ENCODE data around the gene CPT1B.
"Not testable (repeated sequence)": the region's sequence is repeated elsewhere in the genome, so short reads cannot be mapped to it uniquely, and the experiment has no call there.

CPT1B gene
- total RNA-seq: 1.4 to 3.5 (median 2.5) reads per million in 3 experiments

DNA sequence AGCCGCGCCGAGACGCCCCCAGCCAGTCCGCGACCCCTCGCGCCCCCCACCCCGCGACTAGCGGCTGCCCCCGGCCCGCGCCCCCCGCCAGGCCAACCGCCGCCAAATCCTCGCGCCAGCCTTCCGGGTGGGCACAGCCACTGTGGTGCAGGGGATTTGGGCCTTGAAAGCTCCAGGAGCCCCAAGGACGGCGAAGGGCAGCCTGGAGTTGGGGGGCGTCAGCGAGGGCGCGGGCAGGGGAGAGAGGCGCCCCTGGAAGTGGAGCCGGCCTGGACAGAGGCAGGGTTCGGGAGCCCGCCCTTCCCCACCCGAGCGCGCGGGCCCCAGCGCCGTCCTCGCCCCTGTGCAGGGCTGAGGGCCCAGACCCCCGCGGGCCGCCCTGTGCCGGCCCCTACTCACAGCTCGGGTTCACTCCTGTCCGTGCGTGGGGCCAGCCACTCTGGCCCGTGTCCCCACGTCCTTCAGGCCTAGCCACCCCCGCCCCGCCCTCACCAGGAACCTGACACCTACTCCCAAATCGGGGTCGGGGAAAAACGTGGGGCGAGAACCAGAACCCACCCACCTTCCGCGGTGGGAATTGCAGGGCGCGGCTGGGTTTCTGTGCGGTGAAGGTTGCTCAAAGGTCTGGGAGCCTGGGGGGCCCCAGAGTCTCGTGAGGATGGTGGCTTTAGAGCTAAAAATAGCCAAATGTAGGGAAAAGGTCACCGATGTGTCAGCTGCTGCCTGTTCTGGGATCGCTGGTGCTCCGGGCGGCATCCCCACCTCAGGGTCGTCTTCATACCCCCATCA is at the start of gene CPT1B:
CPT1B (minus strand) TSS at position 441 of the 789 bp plus-strand sequence. CDS start 512 bp downstream, outside the sequence.
- no peak for DNase-seq

DNA sequence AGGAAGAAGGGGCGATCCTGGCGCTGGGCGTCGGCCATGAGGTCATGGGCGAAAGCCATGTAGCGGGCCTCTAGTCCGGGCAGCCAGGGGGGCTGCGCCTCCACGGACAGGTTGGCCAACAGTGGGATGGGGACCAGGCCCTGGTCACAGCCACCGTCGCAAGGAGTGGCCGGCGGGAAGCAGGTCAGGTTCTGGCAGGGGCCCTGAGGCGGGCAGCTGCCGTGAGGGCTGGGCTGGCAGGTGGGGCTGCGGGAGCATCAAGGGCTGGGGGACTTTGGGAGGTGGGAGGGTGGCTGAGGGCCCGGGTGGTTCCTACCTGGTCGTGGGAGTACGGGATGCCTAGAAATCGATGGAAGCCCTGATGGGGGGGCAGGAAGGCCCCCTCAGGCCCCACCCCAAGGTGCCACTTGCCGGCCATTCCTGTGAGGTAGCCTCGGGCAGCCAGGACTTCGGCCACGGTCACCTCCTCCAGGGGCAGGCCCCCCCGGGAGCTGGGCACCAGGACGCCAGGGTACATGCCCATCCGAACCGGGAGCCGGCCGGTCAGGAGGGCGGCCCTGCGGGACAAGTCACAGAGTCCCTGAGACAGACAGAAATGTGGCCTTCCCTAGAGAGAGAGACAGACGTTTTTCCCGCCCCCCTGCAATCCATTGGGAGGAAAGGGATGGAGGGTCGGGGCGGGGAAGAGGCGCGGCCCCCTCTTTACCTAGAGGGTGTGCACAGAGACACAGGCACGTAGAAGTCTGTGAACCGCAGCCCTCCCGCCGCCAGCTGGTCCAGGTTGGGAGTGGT is 48.8 kb upstream of the CPT1B start:
- DNase-seq: no peak

- DNase-seq: no peak
Observed at GRCh38 chr22:50626314-50626849, 48.2 kb upstream of the CPT1B start.

GRCh38 chr22:50625568-50626313 is 47.5 kb upstream of the CPT1B start:
- DNase-seq: no peak

DNA sequence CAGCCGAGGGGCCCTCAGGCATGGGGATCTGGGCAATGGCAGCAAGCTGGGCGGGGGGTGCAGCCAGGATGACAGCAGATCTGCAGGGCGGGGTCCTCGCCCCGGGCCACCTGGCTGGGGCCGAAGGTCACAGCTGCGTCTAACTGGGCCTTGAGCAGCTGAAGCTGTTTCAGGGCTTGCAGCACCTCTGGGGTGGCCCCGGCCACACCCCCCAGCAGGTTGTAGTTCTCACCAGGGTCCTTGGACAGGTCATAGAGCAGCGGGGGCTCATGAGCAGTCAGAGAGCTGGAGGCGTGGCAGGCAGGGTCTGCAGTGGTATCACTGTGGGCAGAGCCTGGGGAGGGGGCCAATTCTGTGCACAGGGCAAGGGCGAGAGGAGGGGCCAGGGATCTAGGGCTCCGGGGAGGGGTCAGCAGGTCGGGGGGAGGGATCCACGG is 46.9 kb upstream of the CPT1B start:
- no peak for DNase-seq

- DNase-seq: no peak
Observed at GRCh38 chr22:50624347-50625130, 46.3 kb upstream of the CPT1B start.

- DNase-seq: no peak
Observed at GRCh38 chr22:50622723-50623327, 44.6 kb upstream of the CPT1B start.

DNA sequence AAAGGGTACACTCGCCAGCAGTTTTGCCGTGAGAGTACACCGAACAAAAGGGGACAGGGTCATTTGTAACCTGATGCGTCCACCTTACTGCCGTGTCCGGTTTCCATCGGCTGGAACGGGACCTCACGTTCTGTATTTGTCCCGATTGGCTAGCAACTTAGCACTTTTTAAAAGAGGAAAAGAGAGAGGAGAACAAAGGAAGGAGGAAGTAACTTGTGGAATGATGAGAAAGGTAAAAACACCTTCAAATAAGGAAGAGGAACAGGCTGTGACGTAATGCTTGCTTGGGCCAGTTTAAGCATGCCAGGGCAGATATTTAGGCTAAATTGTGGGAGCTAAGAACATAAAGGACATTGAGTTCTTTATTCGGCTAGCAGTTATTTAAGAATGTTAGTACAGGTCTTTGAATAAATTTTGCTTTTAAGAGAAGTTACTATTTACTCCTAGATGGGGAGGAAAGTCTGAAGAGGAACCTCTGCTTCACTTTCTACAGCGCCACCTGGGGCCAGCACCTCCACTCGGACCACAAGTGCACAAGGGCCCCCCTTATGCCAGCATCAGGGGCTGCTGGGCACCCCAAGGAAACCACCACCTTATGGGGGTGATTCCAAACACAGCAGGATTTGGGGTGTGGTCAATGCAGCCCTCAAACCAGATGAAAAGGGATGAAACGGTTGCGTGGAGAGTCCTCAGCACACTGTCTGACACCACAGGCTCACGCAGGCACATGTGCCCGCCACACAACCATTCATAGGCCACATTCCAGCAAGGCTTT is 43.9 kb upstream of the CPT1B start:
- DNase-seq: peak; percentile 20

DNA sequence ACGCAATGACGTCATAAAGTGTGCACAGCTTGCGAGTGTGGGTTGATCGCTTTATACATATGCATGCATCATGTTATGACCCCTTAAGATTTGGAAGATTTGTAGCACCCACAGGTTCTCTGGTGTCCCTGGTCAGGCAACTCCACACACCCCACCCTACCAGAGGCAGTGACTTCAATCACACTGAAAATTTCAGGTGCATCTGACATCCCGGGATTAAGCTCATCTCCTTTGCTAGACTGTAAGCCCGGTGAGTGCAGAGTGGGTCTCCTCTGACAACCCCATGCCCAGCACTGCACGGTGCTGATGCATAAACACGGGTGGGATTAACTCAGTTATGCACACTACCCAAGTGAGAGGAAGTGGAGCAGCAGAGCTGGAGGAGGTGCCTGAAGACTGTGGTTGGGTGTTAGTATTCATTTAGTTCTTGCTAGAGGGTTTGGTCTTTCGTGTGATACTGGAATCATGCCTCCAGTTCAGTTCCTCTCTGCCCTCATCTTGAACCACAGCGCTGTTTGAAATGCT is 43.2 kb upstream of the CPT1B start:
- peak; percentile 66 for DNase-seq

GRCh38 chr22:50620593-50621355 is 42.5 kb upstream of the CPT1B start:
- DNase-seq: peak; percentile 81

GRCh38 chr22:50614296-50614695 is 36.1 kb upstream of the CPT1B start:
- DNase-seq: not testable (repeated sequence)

DNA sequence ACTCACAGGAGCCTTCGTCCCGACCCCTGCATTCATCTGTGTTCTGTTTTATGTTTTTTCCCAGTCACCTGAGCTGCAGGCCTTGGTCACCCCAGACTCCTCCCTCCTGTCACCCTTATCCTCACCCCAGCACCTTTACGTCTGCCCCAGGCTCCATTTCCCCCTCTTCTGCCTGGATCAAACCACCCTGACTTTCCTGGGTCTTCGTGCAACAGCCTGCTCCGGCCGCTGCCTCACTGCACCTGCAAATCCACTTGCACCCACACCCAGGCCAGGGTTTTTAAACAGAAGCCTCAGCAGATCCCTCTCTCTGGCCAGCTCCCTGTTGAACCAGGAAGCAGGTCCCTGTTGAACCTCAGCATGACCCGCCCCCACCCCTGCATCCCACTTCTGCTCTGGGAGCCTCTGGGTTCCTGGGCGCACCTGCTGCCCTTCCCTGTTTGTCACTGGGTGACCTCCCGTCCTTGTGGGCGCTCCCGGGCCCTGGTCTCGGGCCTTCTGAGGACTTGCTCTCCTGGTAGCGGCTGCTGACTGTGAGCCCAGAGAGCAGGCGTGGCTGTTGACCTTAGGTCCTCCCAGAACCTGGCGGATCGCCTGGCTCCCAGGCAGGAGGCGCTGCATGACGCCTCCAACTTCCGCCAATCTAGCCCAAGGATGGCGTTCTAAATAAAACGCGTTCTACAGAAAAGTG is 35.2 kb upstream of the CPT1B start:
- DNase-seq: no peak

- no peak for DNase-seq
Observed at GRCh38 chr22:50612528-50613221, 34.4 kb upstream of the CPT1B start.

- no peak for DNase-seq
Observed at GRCh38 chr22:50612168-50612527, 33.9 kb upstream of the CPT1B start.

DNA sequence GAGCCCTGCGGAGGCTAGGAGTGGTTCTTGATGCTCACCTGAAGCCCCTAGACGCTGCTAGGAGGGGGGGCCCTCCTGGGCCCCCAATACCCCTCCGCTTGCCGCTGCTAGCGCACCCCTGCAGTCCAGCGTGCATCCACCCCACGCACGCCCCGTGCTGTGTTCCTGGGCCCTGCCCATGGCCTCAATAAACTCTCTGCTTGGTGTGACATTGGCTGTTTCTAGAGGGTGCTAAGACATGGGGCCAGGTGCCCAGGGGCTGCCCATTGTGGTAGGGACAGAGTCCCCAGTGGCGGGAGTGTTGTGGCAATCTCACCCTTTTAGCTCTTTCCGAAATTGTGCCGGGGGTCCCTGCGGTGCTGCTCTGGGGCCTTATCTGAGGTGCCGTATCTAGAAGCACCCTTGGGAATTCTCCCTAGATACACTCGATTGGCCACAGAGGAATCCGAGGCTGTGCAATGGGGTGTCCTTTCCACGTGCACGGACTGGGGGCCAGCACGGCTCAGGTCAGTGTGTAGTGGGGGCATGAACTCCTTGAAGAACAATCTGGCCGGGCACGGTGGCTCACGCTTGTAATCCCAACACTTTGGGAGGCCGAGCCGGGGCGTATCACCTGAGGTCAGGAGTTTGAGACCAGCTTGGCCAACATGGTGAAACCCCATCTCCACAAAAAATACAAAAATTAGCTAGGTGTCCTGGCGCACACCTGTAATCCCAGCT is 33.3 kb upstream of the CPT1B start:
- no peak for DNase-seq

DNA sequence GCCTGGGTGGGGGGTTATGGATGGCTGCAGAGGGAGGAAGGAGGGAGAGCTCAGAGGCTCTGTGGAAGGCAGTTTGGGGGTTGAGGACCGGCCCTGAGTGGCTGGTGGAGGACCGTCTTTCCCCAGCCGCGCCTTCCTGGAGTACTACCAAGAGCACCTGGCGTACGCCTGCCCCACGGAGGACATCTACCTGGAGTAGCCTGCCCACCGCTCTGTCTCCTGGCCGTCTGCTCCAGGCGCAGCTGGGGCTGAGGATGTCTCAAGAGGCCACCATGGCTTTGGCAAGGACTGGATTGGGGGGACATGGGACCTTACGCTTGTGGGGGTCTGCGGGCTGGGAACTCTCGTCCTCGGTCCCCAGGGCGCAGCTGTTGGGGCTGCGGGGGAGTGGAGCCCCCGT is 32.4 kb upstream of the CPT1B start:
- no peak for DNase-seq

DNA sequence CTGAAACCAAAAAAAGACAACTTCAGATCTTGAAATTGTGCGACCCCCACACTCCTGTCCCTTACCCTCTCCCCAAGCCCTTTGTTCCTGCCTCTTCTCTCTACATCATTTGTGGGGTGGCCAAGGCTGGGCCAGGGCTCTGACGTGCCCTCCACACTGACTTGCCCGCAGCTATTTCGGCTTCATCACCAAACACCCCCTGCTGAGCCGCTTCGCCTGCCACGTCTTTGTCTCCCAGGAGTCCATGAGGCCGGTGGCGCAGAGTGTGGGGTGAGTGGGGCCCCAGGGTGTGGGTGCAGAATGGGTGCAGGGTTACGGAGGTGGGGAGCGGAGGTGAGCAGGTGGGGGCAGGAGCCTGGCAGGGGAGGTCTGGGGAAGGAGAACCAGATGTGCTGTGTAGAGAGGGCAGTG is 31.8 kb upstream of the CPT1B start:
- DNase-seq: no peak

GRCh38 chr22:50609599-50609998 is 31.4 kb upstream of the CPT1B start:
- DNase-seq: no peak

All from central memory CD4-positive, alpha-beta T cell (primary cell).